Esophagus muscularis mucosa (tissue), 4 donors: ENCODE measurements around the gene LYG2. TPM values are rescaled to one million over a fixed set of nuclear protein-coding genes. Genes with fewer than 3 reads are reported as not detected.
"Not testable (repeated sequence)": the region's sequence is repeated elsewhere in the genome, so short reads cannot be mapped to it uniquely, and the experiment has no call there.

ENCODE experiments used
- DNase-seq: peaks from one replicate; pipeline ENCODE4 v3.0.0-alpha.2; 2017; ENCODE audit errors: extremely low spot score
- H3K27ac ChIP-seq, 4 donors: fragments of 200-600 bp; sonication (generic); replicated peaks in 1 of 4; 1 replicate in 3 of 4; 2 replicates in 1 of 4; pipeline ENCODE4 v1.5.1; 2016 to 2019; ENCODE audit warnings: mild to moderate bottlenecking in 1 of 4
- H3K27me3 ChIP-seq, 4 donors: fragments of 200-600 bp; sonication (generic); one replicate each; pipeline versions ENCODE4 v1.5.1 to v1.6.0; 2016 to 2019
- H3K36me3 ChIP-seq, 4 donors: fragments of 200-600 bp; sonication (generic); one replicate each; pipeline ENCODE4 v1.5.1; 2016 to 2019
- H3K4me1 ChIP-seq, 4 donors: fragments of 200-600 bp; sonication (generic); one replicate each; pipeline ENCODE4 v1.5.1; 2016 to 2019
- H3K4me3 ChIP-seq, 4 donors: fragments of 200-600 bp; sonication (generic); 1 replicate in 2 of 4; 2 replicates in 2 of 4; pipeline ENCODE4 v1.5.1; 2016 to 2019; ENCODE audit warnings: mild to moderate bottlenecking in 4 of 4, moderate library complexity in 1 of 4
- H3K9me3 ChIP-seq, 4 donors: fragments of 200-600 bp; sonication (generic); 1 replicate in 3 of 4; 2 replicates in 1 of 4; pipeline ENCODE4 v1.5.1; 2016 to 2019
- EP300 ChIP-seq: sonication (generic); formaldehyde crosslinking; IDR thresholded peaks from one replicate; pipeline ENCODE4 v1.6.1; 2017; ENCODE audit warnings: antibody characterized with exemption
- POLR2A ChIP-seq: fragments of 450-650 bp; IDR thresholded peaks from one replicate; pipeline ENCODE4 v1.6.1; 2017; ENCODE audit warnings: antibody characterized with exemption, moderate library complexity, mild to moderate bottlenecking, low read depth
- POLR2AphosphoS5 ChIP-seq, 2 donors: sonication (generic); formaldehyde crosslinking; IDR thresholded peaks; one replicate each; pipeline ENCODE4 v1.6.1; 2017; ENCODE audit warnings: antibody characterized with exemption in 2 of 2
- WGBS: methylation state at CpG from one replicate; pipeline ENCODE4 v1.1.5; 2018; 5-methylcytosine and 5-hydroxymethylcytosine counted together
- intact Hi-C: fragments of 100-400 bp; cut with DNase I; formaldehyde crosslinking; loops from one replicate; pipeline ENCODE4 v1.15.1; 2023
- total RNA-seq, 4 donors: library from RNA; depleted of rRNA; stranded (reverse); fragments of >200 nt; gene quantifications; one replicate each; pipeline versions ENCODE4 v1.1.0 to v1.2.1, GENCODE V29; 2016
- TF ChIP-seq, protein P1 (sequence below), 3 experiments: fragments of 200-600 bp in 2 of 3; fragments of 450-650 bp in 1 of 3; sonication (generic) in 2 of 3; IDR thresholded peaks; one replicate each; pipeline ENCODE4 v1.5.1; 2017 to 2019; ENCODE audit warnings: antibody characterized with exemption in 3 of 3, mild to moderate bottlenecking in 2 of 3, moderate library complexity in 1 of 3

LYG2 gene
- total RNA-seq, 4 donors from 2014 or later: not detected

DNA sequence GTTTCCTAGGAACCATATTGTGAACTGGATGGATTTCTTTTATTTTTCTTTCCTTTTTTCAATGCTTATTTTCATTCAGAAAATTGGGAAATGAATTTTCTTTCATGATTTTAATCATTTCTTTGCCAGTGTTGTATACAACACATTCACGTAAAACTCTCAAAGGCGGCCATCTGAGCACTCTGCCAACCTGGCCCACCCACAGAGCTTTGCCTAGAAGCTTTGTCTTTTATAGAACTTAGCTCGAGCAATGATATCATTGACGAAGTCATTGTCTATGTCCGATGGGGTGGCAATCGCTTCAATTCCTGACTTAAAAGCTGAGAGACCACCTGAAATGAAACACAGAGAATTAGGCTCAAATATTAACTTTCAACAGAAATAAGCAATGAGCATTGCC, 13.3 kb downstream of the LYG2 start:
- 84% methylated on average over 6 of the region's 6 CpGs for WGBS
- intact Hi-C loops: no loop called here
- Histone ChIP-seq H3K36me3 (peaks cover 0 to 5% (median 0%) of the 10 kb centered on the region in 4 donors), H3K4me1 (no peaks in the 10 kb centered on the region), H3K9me3 (no peaks in the 10 kb centered on the region), H3K27ac (no peak overlapping the region), H3K27me3 (no peaks in the 10 kb centered on the region), H3K4me3 (no peak overlapping the region)
- TF ChIP-seq POLR2A: no peak
- TF ChIP-seq, protein P1, sequence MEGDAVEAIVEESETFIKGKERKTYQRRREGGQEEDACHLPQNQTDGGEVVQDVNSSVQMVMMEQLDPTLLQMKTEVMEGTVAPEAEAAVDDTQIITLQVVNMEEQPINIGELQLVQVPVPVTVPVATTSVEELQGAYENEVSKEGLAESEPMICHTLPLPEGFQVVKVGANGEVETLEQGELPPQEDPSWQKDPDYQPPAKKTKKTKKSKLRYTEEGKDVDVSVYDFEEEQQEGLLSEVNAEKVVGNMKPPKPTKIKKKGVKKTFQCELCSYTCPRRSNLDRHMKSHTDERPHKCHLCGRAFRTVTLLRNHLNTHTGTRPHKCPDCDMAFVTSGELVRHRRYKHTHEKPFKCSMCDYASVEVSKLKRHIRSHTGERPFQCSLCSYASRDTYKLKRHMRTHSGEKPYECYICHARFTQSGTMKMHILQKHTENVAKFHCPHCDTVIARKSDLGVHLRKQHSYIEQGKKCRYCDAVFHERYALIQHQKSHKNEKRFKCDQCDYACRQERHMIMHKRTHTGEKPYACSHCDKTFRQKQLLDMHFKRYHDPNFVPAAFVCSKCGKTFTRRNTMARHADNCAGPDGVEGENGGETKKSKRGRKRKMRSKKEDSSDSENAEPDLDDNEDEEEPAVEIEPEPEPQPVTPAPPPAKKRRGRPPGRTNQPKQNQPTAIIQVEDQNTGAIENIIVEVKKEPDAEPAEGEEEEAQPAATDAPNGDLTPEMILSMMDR (IDR thresholded peaks at IDR 0.05): no peak
- no peak for TF ChIP-seq POLR2AphosphoS5 (IDR thresholded peaks at IDR 0.05)
- no peak for TF ChIP-seq EP300
- DNase-seq: no peak

- intact Hi-C loops: no loop called here
- H3K36me3 ChIP-seq: no peaks in the 10 kb centered on the region
- no peaks in the 10 kb centered on the region for H3K27me3 ChIP-seq
- TF ChIP-seq, protein P1 (IDR thresholded peaks at IDR 0.05): no peak
- TF ChIP-seq POLR2A: no peak
- no peak for TF ChIP-seq EP300
- TF ChIP-seq POLR2AphosphoS5 (IDR thresholded peaks at IDR 0.05): no peak
- DNase-seq: no peak
- no peak overlapping the region for H3K27ac ChIP-seq
- WGBS: 95% methylated on average over 6 of the region's 6 CpGs
- H3K9me3 ChIP-seq: no peaks in the 10 kb centered on the region
- no peak overlapping the region for H3K4me3 ChIP-seq
- H3K4me1 ChIP-seq: no peaks in the 10 kb centered on the region
Observed at GRCh38 chr2:99240431-99240830, 15.0 kb downstream of the LYG2 start.

- Histone ChIP-seq H3K36me3 (no peaks in the 10 kb centered on the region), H3K9me3 (no peaks in the 10 kb centered on the region), H3K27ac (no peak overlapping the region), H3K4me3 (no peak overlapping the region), H3K27me3 (no peaks in the 10 kb centered on the region), H3K4me1 (no peaks in the 10 kb centered on the region)
- 92% methylated on average over 6 of the region's 6 CpGs for WGBS
- no peak for DNase-seq
- intact Hi-C loops: no loop called here
- TF ChIP-seq POLR2AphosphoS5 (IDR thresholded peaks at IDR 0.05) (no peak), POLR2A (no peak), EP300 (no peak)
- TF ChIP-seq, protein P1 (IDR thresholded peaks at IDR 0.05): no peak
Observed at GRCh38 chr2:99238599-99238998, 16.9 kb downstream of the LYG2 start.

- H3K4me1 ChIP-seq, H3K9me3 ChIP-seq, H3K27ac ChIP-seq, H3K4me3 ChIP-seq, H3K27me3 ChIP-seq, H3K36me3 ChIP-seq, DNase-seq, intact Hi-C loops: not testable (repeated sequence)
Observed at GRCh38 chr2:99233177-99233576, 22.3 kb downstream of the LYG2 start.

GRCh38 chr2:99217929-99218501, 37.5 kb downstream of the LYG2 start:
- Histone ChIP-seq H3K9me3 (no peaks in the 10 kb centered on the region), H3K27me3 (no peaks in the 10 kb centered on the region), H3K4me3 (no peak overlapping the region), H3K4me1 (no peaks in the 10 kb centered on the region), H3K36me3 (peaks cover 0 to 20% (median 12%) of the 10 kb centered on the region in 4 donors), H3K27ac (no peak overlapping the region)
- no peak for DNase-seq
- WGBS: 87% methylated on average over 4 of the region's 4 CpGs
- TF ChIP-seq, protein P1 (IDR thresholded peaks at IDR 0.05): no peak
- TF ChIP-seq EP300: no peak
- TF ChIP-seq POLR2AphosphoS5 (IDR thresholded peaks at IDR 0.05): no peak
- no peak for TF ChIP-seq POLR2A
- intact Hi-C loops: no loop called here
